Astrocyte (in vitro differentiated cells and primary cell): ENCODE results near the gene SLC15A1. TPM values are rescaled to one million over a fixed set of nuclear protein-coding genes. Genes with fewer than 3 reads are reported as not detected.

Experiments
- DNase-seq: peaks from one replicate; pipeline ENCODE4 v3.0.0-alpha.2; 2010; ENCODE audit warnings: low read depth
- FAIRE-seq: peaks from 2 replicates; lab custom pipeline; 2011; peaks lifted over from hg19 to GRCh38; lab: Jason Lieb, UNC
- H2AFZ ChIP-seq: 2 replicates; pipeline ENCODE4 v1.6.0; 2012; ENCODE audit warnings: low read depth, low read length, inconsistent platforms
- H3K27ac ChIP-seq: 2 replicates; pipeline ENCODE4 v1.5.1; 2011; ENCODE audit warnings: low read depth, low read length, inconsistent platforms
- H3K27me3 ChIP-seq: 2 replicates; pipeline ENCODE4 v1.6.0; 2011; ENCODE audit warnings: low read length, inconsistent platforms; ENCODE audit not compliant: insufficient read depth
- H3K36me3 ChIP-seq: 2 replicates; pipeline ENCODE4 v1.5.1; 2011; ENCODE audit warnings: low read length, inconsistent platforms; ENCODE audit not compliant: insufficient read depth
- H3K4me1 ChIP-seq: 2 replicates; pipeline ENCODE4 v1.5.1; 2011; ENCODE audit warnings: low read length, inconsistent platforms; ENCODE audit not compliant: insufficient read depth
- H3K4me2 ChIP-seq: 2 replicates; pipeline ENCODE4 v1.6.0; 2012; ENCODE audit warnings: low read length, inconsistent platforms
- H3K4me3 ChIP-seq: 2 replicates; pipeline ENCODE4 v1.5.1; 2011; ENCODE audit warnings: low read depth, mild to moderate bottlenecking, low read length, inconsistent platforms; ENCODE audit not compliant: insufficient read depth
- H3K79me2 ChIP-seq: 2 replicates; pipeline ENCODE4 v1.6.0; 2012; ENCODE audit warnings: mild to moderate bottlenecking, low read length, inconsistent platforms; ENCODE audit not compliant: insufficient read depth
- H3K9ac ChIP-seq: 2 replicates; pipeline ENCODE4 v1.6.0; 2012; ENCODE audit warnings: mild to moderate bottlenecking, low read length, inconsistent platforms
- H3K9me3 ChIP-seq: 2 replicates; pipeline ENCODE4 v1.5.1; 2012; ENCODE audit warnings: low read depth, mild to moderate bottlenecking, low read length, inconsistent platforms; ENCODE audit not compliant: insufficient read depth
- H4K20me1 ChIP-seq: 2 replicates; pipeline ENCODE4 v1.6.0; 2012; ENCODE audit warnings: low read length, inconsistent platforms; ENCODE audit not compliant: insufficient read depth
- H3K27ac Mint-ChIP-seq: one replicate; pipeline ENCODE4 v1.8.0; 2021; ENCODE audit warnings: mild to moderate bottlenecking, mixed read lengths; ENCODE audit not compliant: unreplicated experiment
- H3K27me3 Mint-ChIP-seq: one replicate; pipeline ENCODE4 v1.8.0; 2021; ENCODE audit warnings: low read depth, mixed read lengths; ENCODE audit not compliant: unreplicated experiment
- H3K36me3 Mint-ChIP-seq: one replicate; pipeline ENCODE4 v1.8.0; 2021; ENCODE audit warnings: low read depth, mixed read lengths; ENCODE audit not compliant: unreplicated experiment
- H3K4me1 Mint-ChIP-seq: one replicate; pipeline ENCODE4 v1.8.0; 2021; ENCODE audit warnings: low read depth, mixed read lengths; ENCODE audit not compliant: unreplicated experiment
- H3K4me3 Mint-ChIP-seq: one replicate; pipeline ENCODE4 v1.8.0; 2021; ENCODE audit warnings: mild to moderate bottlenecking, moderate library complexity, mixed read lengths; ENCODE audit not compliant: unreplicated experiment
- H3K9me3 Mint-ChIP-seq: one replicate; pipeline ENCODE4 v1.8.0; 2021; ENCODE audit warnings: mild to moderate bottlenecking, mixed read lengths; ENCODE audit not compliant: unreplicated experiment
- CTCF ChIP-seq: IDR thresholded peaks from 2 replicates; pipeline ENCODE4 v1.5.1; 2011; ENCODE audit warnings: low read depth, mild to moderate bottlenecking, inconsistent platforms, low read length, moderate library complexity; ENCODE audit not compliant: insufficient read depth
- EZH2 ChIP-seq: IDR thresholded peaks from 2 replicates; pipeline ENCODE4 v1.6.1; 2012; ENCODE audit warnings: mild to moderate bottlenecking, low read length, inconsistent platforms; ENCODE audit not compliant: insufficient read depth
- total RNA-seq: library from RNA; stranded (reverse); gene quantifications from 2 replicates; pipeline ENCODE4 v1.2.1, GENCODE V29; 2021

The SLC15A1 gene
- total RNA-seq, 1 donor from 2014 or later: not detected

- H3K36me3 Mint-ChIP-seq: peaks cover 39% of the 10 kb centered on the region
- H3K27ac Mint-ChIP-seq: no peak overlapping the region
- no peak for TF ChIP-seq CTCF
- TF ChIP-seq EZH2: no peak
These were observed 44.3 kb upstream of the SLC15A1 start for GRCh38 chr13:98796798-98797197.

DNA sequence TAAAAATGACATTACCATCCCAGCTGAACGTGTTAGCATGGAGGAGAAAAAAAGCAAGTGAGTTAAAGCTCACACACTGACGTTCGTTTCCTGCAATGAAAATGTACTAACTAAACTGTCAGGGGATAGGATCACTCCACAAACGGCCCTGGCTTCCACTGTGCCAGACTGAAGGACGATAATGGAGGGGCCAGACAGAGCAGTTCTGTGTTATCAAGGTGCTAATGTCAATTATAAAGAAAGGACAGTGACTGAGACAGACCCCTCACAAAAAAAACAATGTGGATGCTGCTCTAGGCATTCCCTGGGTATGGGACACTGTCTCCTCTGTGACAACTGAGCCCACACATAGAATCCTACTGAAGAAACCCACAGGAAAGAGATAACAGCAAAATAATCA is 43.7 kb upstream of the SLC15A1 start:
- no peak overlapping the region for H3K9ac ChIP-seq
- H3K4me3 Mint-ChIP-seq: no peak overlapping the region
- no peak overlapping the region for H3K27ac Mint-ChIP-seq
- H3K36me3 Mint-ChIP-seq: peaks cover 40% of the 10 kb centered on the region
- peaks cover 3% of the 10 kb centered on the region for H3K36me3 ChIP-seq
- no peak for FAIRE-seq
- no peak overlapping the region for H3K27ac ChIP-seq
- no peaks in the 10 kb centered on the region for H3K9me3 Mint-ChIP-seq
- H3K27me3 Mint-ChIP-seq: no peaks in the 10 kb centered on the region
- H3K4me2 ChIP-seq: no peak overlapping the region
- TF ChIP-seq EZH2: no peak
- no peak for TF ChIP-seq CTCF
- no peaks in the 10 kb centered on the region for H3K4me1 Mint-ChIP-seq
- H3K79me2 ChIP-seq: no peaks in the 10 kb centered on the region
- H3K4me3 ChIP-seq: no peak overlapping the region
- no peak overlapping the region for H2AFZ ChIP-seq
- H4K20me1 ChIP-seq: no peaks in the 10 kb centered on the region
- no peak for DNase-seq
- no peaks in the 10 kb centered on the region for H3K4me1 ChIP-seq
- no peaks in the 10 kb centered on the region for H3K27me3 ChIP-seq
- no peaks in the 10 kb centered on the region for H3K9me3 ChIP-seq

More at GRCh38 chr13:98796798-98797197, 44.3 kb upstream of the SLC15A1 start:
- no peaks in the 10 kb centered on the region for H3K4me1 Mint-ChIP-seq
- H3K9me3 Mint-ChIP-seq: no peaks in the 10 kb centered on the region
- Histone ChIP-seq H3K4me1 (no peaks in the 10 kb centered on the region), H3K27me3 (no peaks in the 10 kb centered on the region), H3K79me2 (no peaks in the 10 kb centered on the region), H2AFZ (no peak overlapping the region), H3K4me3 (no peak overlapping the region), H3K4me2 (no peak overlapping the region), H3K9me3 (no peaks in the 10 kb centered on the region), H3K36me3 (peaks cover 3% of the 10 kb centered on the region), H3K27ac (no peak overlapping the region), H4K20me1 (no peaks in the 10 kb centered on the region), H3K9ac (no peak overlapping the region)
- H3K4me3 Mint-ChIP-seq: no peak overlapping the region
- DNase-seq (no peak), FAIRE-seq (no peak)
- no peaks in the 10 kb centered on the region for H3K27me3 Mint-ChIP-seq

DNA sequence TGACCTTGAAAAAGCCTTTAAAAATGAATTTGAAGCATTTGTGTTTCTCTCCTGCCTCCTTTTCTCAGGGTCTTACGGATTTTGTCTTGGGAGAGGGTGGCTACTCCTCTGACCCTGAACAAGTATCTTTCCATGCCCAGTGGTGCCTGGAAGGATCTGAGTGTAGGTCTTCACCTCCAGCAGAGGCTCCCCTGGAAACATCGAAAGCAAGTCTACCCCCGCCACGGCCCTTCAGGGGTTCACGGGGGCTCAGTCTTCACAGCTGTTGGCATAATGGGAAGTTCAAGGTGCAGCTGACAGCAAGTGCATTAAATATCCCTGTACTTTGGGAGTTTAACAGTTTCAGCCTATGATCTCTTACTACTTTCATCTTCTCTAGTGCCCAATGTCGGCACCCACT is 42.7 kb upstream of the SLC15A1 start:
- DNase-seq: no peak
- Mint-ChIP-seq H3K4me3 (no peak overlapping the region), H3K9me3 (no peaks in the 10 kb centered on the region), H3K27me3 (no peaks in the 10 kb centered on the region), H3K4me1 (no peaks in the 10 kb centered on the region), H3K36me3 (peaks cover 40% of the 10 kb centered on the region), H3K27ac (no peak overlapping the region)
- H4K20me1 ChIP-seq: no peaks in the 10 kb centered on the region
- no peak overlapping the region for H3K4me2 ChIP-seq
- no peak overlapping the region for H2AFZ ChIP-seq
- H3K4me3 ChIP-seq: no peak overlapping the region
- TF ChIP-seq EZH2 (no peak), CTCF (no peak)
- no peak overlapping the region for H3K9ac ChIP-seq
- H3K27me3 ChIP-seq: no peaks in the 10 kb centered on the region
- FAIRE-seq: no peak
- no peaks in the 10 kb centered on the region for H3K9me3 ChIP-seq
- H3K36me3 ChIP-seq: peaks cover 3% of the 10 kb centered on the region
- H3K27ac ChIP-seq: no peak overlapping the region
- H3K79me2 ChIP-seq: no peaks in the 10 kb centered on the region
- no peaks in the 10 kb centered on the region for H3K4me1 ChIP-seq
